WTC11 (cell line): Measurements from ENCODE around the gene CSH2. TPM values are rescaled to one million over a fixed set of nuclear protein-coding genes. Genes with fewer than 3 reads are reported as not detected.
"Not testable (repeated sequence)": the region's sequence is repeated elsewhere in the genome, so short reads cannot be mapped to it uniquely, and the experiment has no call there.

Source experiments
- ATAC-seq: fragments of 200-7000 bp; cut with Tn5 transposase; 2 replicates; pipeline ENCODE4 v1.10.0; 2021; ENCODE audit warnings: mild to moderate bottlenecking, moderate library complexity
- Bru-seq: library from RNA; stranded (reverse); fragments of 400-500 nt; gene quantifications from one replicate; lab custom pipeline; 2021; lab: Mats Ljungman, UMichigan
- CTCF ChIA-PET: fragments of 300-600 bp; sonication (Branson Sonifier 250); formaldehyde crosslinking; loops from one replicate; lab custom pipeline; 2021; ENCODE audit warnings: antibody characterized with exemption; lab: Charles Lee
- POLR2A ChIA-PET: fragments of 350-600 bp; sonication (Branson Sonifier 250); formaldehyde crosslinking; loops from one replicate; lab custom pipeline; 2021; ENCODE audit warnings: antibody characterized with exemption; lab: Charles Lee
- DNase-seq: peaks from one replicate; pipeline ENCODE4 v3.0.0; 2021; ENCODE audit warnings: low spot score
- H3K27ac Mint-ChIP-seq: 2 replicates; pipeline ENCODE4 v1.8.0; 2021; ENCODE audit warnings: mixed read lengths
- H3K27me3 Mint-ChIP-seq: 2 replicates; pipeline ENCODE4 v1.8.0; 2021; ENCODE audit warnings: low read depth, mild to moderate bottlenecking, moderate library complexity, mixed read lengths
- H3K36me3 Mint-ChIP-seq: 2 replicates; pipeline ENCODE4 v1.8.0; 2021; ENCODE audit warnings: mixed read lengths
- H3K4me1 Mint-ChIP-seq: 2 replicates; pipeline ENCODE4 v1.8.0; 2022; ENCODE audit warnings: mixed read lengths
- H3K4me3 Mint-ChIP-seq: 2 replicates; pipeline ENCODE4 v1.8.0; 2021; ENCODE audit warnings: mild to moderate bottlenecking, moderate library complexity, mixed read lengths
- H3K9me3 Mint-ChIP-seq: 2 replicates; pipeline ENCODE4 v1.8.0; 2021; ENCODE audit warnings: mixed read lengths
- GABPB1 ChIP-seq: sonication (generic); formaldehyde crosslinking; IDR thresholded peaks from 2 replicates; pipeline ENCODE4 v1.8.1; 2023; ENCODE audit warnings: mild to moderate bottlenecking, missing genetic modification reagents
- KAT7 ChIP-seq: sonication (generic); formaldehyde crosslinking; IDR thresholded peaks from 2 replicates; pipeline ENCODE4 v1.8.1; 2023; ENCODE audit warnings: missing genetic modification reagents, mild to moderate bottlenecking, borderline replicate concordance
- NFYB ChIP-seq: sonication (generic); formaldehyde crosslinking; conservative IDR thresholded peaks from 2 replicates; pipeline ENCODE4 v1.8.0; 2022; ENCODE audit warnings: low read depth, missing genetic modification reagents
- long read RNA-seq, 3 experiments: library from RNA in 1 of 3; library from capped mRNA in 1 of 3; library from polyadenylated mRNA in 1 of 3; unstranded in 2 of 3; stranded (forward) in 1 of 3; transcript quantifications; one replicate each; pipeline ENCODE4 v2.0.0, GENCODE V29; 2021
- total RNA-seq: library from RNA; stranded (reverse); gene quantifications from 3 replicates; pipeline ENCODE4 v1.2.3, GENCODE V29; 2021
- TF ChIP-seq, protein P1 (sequence below): sonication (generic); formaldehyde crosslinking; IDR thresholded peaks from 2 replicates; pipeline ENCODE4 v1.8.1; 2022; ENCODE audit warnings: low read depth, missing genetic modification reagents, borderline replicate concordance
- TF ChIP-seq, protein P2 (sequence below): fragments of 250-450 bp; sonication (Bioruptor Pico); IDR thresholded peaks from 2 replicates; pipeline ENCODE4 v1.9.0; 2021; ENCODE audit warnings: moderate library complexity, mild to moderate bottlenecking, inconsistent platforms, borderline replicate concordance
- TF ChIP-seq, protein P3 (sequence below): sonication (generic); formaldehyde crosslinking; IDR thresholded peaks from 2 replicates; pipeline ENCODE4 v1.8.1; 2022; ENCODE audit warnings: mild to moderate bottlenecking, missing genetic modification reagents, moderate library complexity, borderline replicate concordance
- TF ChIP-seq, protein P4 (sequence below): fragments of 200-600 bp; IDR thresholded peaks from 2 replicates; pipeline ENCODE4 v1.8.0; 2022; ENCODE audit warnings: antibody characterized with exemption
- TF ChIP-seq, protein P5 (sequence below): sonication (generic); formaldehyde crosslinking; IDR thresholded peaks from 2 replicates; pipeline ENCODE4 v1.8.0; 2023; ENCODE audit warnings: mild to moderate bottlenecking, missing genetic modification reagents

The CSH2 gene
- not detected in 3 replicates for total RNA-seq
- Bru-seq, nascent RNA, result not detected
- long read RNA-seq, experiment 1, partial matches to known transcripts, result 0 of 1 reads
- long read RNA-seq, experiment 1, other reads (novel, unspliced or antisense), result 0 of 1 reads
- long read RNA-seq, experiment 2, result 0 reads
- long read RNA-seq, experiment 3, result 0 reads

DNA sequence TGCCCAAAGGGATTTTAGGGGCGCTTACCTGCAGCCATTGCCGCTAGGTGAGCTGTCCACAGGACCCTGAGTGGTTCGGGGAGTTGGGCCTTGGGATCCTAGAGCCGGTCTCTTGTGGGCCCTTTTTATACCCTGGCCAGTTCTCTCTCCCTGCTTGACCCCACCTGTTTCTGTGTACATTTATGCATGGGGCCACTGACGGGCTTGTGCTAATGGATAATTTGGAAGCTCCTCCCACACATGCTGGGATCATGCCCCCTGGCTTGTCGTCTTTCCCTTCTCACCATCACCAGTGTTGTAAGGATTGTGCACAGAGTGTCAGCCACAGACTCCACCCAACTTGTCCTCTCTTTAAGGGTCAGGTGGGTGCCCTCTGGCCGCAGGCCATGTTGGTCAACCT is at the start of gene CSH2:
TSS of gene CSH2 (minus strand) at position 101 of the 400 bp plus-strand sequence. CDS start at position 38, 63 bp downstream.
- H3K36me3 Mint-ChIP-seq, DNase-seq, H3K27me3 Mint-ChIP-seq, ATAC-seq, POLR2A ChIA-PET, H3K4me3 Mint-ChIP-seq, H3K27ac Mint-ChIP-seq, H3K9me3 Mint-ChIP-seq: not testable (repeated sequence)
- H3K4me1 Mint-ChIP-seq, result peaks cover 11% of the 10 kb centered on the region
- CTCF ChIA-PET, result interaction anchor here (0.5 to 2.7 kb wide), 7 partner anchors 8 to 183 kb away, joined by 3 to 44 read pairs (median 4); partner anchors contain the start of genes CSHL1 and GH1

DNA sequence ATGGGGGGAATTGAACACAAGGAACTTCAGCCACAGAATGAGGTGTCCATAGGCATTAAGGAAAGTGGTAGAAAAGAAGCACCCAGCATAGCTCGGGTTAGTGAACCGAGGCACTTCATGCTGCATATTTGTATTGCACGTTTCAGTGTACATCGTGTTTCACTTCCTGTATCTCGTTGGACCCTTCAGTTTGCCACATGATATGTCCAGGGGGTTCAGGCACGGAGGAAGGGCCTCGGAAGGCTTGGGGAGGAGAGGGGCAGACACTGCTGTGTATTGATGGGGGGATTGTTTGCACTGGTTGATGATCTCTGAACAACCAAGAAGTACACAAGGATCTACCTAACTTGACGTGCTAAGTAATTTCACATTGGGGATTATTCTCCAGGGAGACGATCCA is 48.9 kb upstream of the CSH2 start:
- ATAC-seq, H3K4me3 Mint-ChIP-seq, H3K27me3 Mint-ChIP-seq, H3K9me3 Mint-ChIP-seq, H3K27ac Mint-ChIP-seq, DNase-seq, H3K36me3 Mint-ChIP-seq: not testable (repeated sequence)
- CTCF ChIA-PET, result interaction anchor here (1.1 to 1.9 kb wide), 5 partner anchors 10 to 68 kb away, joined by 3 to 7 read pairs (median 4); partner anchors contain the start of genes CD79B and CSHL1
- peaks cover 16% of the 10 kb centered on the region for H3K4me1 Mint-ChIP-seq
- POLR2A ChIA-PET, result interaction anchor here (0.7 kb wide), 1 partner anchor 86 kb away, joined by 3 read pairs; no protein-coding TSS in a partner anchor

DNA sequence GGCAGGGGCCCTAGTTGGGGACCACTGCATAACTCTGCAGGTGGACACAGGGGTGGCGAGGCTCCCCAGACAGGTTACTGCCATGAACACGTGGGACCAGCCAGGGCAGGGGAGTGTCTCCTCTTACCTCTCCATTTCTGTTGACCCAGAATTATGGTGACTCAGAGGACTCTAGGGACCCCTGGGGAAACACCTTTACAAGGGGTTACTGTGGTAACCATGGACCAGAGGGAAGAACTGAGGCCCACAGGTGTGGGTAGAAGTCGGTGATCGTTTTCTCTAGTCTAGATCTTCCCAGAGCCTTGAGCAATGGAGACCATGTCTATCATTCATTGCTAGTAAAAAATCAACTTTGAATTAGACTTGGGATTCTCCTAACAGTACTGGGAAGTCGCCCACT is 47.3 kb upstream of the CSH2 start:
- ChIA-PET CTCF (interaction anchor here (1.0 to 4.5 kb wide), 9 partner anchors 10 to 213 kb away, joined by 3 to 170 read pairs (median 47); partner anchors contain the start of genes CD79B and CSHL1), POLR2A (interaction anchor here (1.6 kb wide), 1 partner anchor 10 kb away, joined by 3 read pairs; no protein-coding TSS in a partner anchor)
- H3K27me3 Mint-ChIP-seq, H3K36me3 Mint-ChIP-seq, ATAC-seq, H3K9me3 Mint-ChIP-seq, H3K27ac Mint-ChIP-seq, DNase-seq, H3K4me3 Mint-ChIP-seq: not testable (repeated sequence)
- H3K4me1 Mint-ChIP-seq, result peaks cover 16% of the 10 kb centered on the region

DNA sequence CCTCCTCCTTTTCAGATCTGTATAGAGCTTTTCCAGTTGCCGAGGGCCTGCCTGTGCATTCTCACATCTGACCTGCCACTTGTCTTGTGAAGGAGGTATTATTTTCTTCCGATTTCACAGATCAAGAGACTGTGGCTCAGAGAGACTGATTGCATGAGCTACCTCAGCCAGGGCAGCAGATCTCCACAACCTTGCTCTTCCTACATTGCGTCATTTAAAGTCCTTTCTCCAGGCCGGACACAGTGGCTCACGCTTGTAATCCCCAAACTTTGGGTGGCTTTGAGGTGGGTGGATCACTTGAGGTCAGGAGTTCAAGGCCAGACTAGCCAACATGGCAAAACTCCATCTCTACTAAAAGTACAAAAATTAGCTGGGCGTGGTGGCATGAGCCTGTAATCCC is 46.6 kb upstream of the CSH2 start:
- not testable (repeated sequence) for H3K36me3 Mint-ChIP-seq, H3K9me3 Mint-ChIP-seq, ATAC-seq, DNase-seq, H3K4me3 Mint-ChIP-seq, H3K27ac Mint-ChIP-seq, H3K27me3 Mint-ChIP-seq
- ChIA-PET POLR2A (interaction anchor here (0.7 to 1.6 kb wide), 3 partner anchors 11 to 258 kb away, joined by 3 to 9 read pairs (median 8); no protein-coding TSS in a partner anchor), CTCF (interaction anchor here (0.6 to 4.5 kb wide), 40 partner anchors 9 to 362 kb away, joined by 3 to 170 read pairs (median 15); partner anchors contain the start of genes CD79B, CSH2, CSHL1 and ERN1)
- peaks cover 16% of the 10 kb centered on the region for H3K4me1 Mint-ChIP-seq
- peak; percentile 79 for TF ChIP-seq GABPB1 (CRISPR knock-in tag)

DNA sequence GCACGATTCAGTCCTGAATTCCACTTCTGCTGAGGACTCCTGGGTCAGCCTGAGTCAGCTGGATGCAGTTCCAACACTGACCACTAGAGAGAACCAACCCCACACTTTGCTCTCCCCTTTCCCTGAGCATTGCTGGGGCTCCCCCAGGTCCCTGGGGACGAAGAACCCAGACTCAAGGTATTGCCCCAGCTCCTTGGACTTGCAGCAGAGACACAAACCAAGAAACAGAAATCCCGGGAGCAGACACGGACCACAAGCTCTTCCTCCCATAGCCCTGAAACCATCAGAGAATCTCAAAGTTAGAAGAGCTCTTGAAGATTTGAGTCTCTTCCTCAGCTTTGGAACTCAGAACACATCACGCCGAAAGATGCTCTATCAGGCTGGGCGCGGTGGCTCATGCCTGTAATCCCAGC is 45.8 kb upstream of the CSH2 start:
- peak overlapping the region; percentile 46; the same call in 1 of the 2 replicates for H3K4me3 Mint-ChIP-seq
- TF ChIP-seq, protein P1, sequence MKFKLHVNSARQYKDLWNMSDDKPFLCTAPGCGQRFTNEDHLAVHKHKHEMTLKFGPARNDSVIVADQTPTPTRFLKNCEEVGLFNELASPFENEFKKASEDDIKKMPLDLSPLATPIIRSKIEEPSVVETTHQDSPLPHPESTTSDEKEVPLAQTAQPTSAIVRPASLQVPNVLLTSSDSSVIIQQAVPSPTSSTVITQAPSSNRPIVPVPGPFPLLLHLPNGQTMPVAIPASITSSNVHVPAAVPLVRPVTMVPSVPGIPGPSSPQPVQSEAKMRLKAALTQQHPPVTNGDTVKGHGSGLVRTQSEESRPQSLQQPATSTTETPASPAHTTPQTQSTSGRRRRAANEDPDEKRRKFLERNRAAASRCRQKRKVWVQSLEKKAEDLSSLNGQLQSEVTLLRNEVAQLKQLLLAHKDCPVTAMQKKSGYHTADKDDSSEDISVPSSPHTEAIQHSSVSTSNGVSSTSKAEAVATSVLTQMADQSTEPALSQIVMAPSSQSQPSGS, result no peak
- TF ChIP-seq, protein P2, sequence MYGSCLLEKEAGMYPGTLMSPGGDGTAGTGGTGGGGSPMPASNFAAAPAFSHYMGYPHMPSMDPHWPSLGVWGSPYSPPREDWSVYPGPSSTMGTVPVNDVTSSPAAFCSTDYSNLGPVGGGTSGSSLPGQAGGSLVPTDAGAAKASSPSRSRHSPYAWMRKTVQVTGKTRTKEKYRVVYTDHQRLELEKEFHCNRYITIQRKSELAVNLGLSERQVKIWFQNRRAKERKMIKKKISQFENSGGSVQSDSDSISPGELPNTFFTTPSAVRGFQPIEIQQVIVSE (CRISPR knock-in tag), result no peak
- TF ChIP-seq, protein P3, sequence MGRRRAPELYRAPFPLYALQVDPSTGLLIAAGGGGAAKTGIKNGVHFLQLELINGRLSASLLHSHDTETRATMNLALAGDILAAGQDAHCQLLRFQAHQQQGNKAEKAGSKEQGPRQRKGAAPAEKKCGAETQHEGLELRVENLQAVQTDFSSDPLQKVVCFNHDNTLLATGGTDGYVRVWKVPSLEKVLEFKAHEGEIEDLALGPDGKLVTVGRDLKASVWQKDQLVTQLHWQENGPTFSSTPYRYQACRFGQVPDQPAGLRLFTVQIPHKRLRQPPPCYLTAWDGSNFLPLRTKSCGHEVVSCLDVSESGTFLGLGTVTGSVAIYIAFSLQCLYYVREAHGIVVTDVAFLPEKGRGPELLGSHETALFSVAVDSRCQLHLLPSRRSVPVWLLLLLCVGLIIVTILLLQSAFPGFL, result no peak
- TF ChIP-seq, protein P4, sequence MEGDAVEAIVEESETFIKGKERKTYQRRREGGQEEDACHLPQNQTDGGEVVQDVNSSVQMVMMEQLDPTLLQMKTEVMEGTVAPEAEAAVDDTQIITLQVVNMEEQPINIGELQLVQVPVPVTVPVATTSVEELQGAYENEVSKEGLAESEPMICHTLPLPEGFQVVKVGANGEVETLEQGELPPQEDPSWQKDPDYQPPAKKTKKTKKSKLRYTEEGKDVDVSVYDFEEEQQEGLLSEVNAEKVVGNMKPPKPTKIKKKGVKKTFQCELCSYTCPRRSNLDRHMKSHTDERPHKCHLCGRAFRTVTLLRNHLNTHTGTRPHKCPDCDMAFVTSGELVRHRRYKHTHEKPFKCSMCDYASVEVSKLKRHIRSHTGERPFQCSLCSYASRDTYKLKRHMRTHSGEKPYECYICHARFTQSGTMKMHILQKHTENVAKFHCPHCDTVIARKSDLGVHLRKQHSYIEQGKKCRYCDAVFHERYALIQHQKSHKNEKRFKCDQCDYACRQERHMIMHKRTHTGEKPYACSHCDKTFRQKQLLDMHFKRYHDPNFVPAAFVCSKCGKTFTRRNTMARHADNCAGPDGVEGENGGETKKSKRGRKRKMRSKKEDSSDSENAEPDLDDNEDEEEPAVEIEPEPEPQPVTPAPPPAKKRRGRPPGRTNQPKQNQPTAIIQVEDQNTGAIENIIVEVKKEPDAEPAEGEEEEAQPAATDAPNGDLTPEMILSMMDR, result peak; percentile 97
- TF ChIP-seq, protein P5, sequence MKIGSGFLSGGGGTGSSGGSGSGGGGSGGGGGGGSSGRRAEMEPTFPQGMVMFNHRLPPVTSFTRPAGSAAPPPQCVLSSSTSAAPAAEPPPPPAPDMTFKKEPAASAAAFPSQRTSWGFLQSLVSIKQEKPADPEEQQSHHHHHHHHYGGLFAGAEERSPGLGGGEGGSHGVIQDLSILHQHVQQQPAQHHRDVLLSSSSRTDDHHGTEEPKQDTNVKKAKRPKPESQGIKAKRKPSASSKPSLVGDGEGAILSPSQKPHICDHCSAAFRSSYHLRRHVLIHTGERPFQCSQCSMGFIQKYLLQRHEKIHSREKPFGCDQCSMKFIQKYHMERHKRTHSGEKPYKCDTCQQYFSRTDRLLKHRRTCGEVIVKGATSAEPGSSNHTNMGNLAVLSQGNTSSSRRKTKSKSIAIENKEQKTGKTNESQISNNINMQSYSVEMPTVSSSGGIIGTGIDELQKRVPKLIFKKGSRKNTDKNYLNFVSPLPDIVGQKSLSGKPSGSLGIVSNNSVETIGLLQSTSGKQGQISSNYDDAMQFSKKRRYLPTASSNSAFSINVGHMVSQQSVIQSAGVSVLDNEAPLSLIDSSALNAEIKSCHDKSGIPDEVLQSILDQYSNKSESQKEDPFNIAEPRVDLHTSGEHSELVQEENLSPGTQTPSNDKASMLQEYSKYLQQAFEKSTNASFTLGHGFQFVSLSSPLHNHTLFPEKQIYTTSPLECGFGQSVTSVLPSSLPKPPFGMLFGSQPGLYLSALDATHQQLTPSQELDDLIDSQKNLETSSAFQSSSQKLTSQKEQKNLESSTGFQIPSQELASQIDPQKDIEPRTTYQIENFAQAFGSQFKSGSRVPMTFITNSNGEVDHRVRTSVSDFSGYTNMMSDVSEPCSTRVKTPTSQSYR, result no peak
- TF ChIP-seq NFYB (CRISPR knock-in tag) (no peak), KAT7 (CRISPR knock-in tag) (no peak)
- TF ChIP-seq, all 79 proteins: peak for 1
- POLR2A ChIA-PET, result interaction anchor here (0.6 to 1.6 kb wide), 4 partner anchors 11 to 225 kb away, joined by 3 to 9 read pairs (median 4); no protein-coding TSS in a partner anchor

DNA sequence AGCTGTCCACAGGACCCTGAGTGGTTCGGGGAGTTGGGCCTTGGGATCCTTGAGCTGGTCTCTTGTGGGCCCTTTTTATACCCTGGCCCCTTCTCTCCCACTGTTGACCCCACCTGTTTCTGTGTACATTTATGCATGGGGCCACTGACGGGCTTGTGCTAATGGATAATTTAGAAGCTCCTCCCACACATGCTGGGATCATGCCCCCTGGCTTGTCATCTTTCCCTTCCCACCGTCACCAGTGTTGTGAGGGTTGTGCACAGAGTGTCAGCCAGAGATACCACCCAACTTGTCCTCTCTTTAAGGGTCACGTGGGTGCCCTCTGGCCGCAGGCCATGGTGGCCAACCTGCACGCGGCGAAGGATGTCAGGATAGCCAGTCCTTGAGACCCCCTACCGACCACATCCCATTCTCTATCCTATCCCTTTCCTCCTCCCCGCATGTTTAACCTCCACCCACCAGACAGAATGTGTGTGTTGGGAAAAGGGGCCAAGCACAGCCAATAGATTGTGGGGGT is 45.4 kb upstream of the CSH2 start, which contains the start of gene GH1:
TSS of gene GH1 (minus strand) at position 51 of the 517 bp plus-strand sequence. CDS start 63 bp downstream, outside the sequence.
- H3K4me3 Mint-ChIP-seq, result peak within 1 kb of the TSS; percentile 46
- not testable (repeated sequence) for ATAC-seq, H3K27me3 Mint-ChIP-seq, DNase-seq, H3K27ac Mint-ChIP-seq, H3K9me3 Mint-ChIP-seq, H3K36me3 Mint-ChIP-seq
- H3K4me1 Mint-ChIP-seq, result peaks cover 16% of the 10 kb centered on the region
- ChIA-PET CTCF (interaction anchor here (0.6 to 4.5 kb wide), 47 partner anchors 8 to 356 kb away, joined by 3 to 170 read pairs (median 12); partner anchors contain the start of genes CD79B, CSH2, CSHL1 and ERN1), POLR2A (interaction anchor here (0.6 to 1.4 kb wide), 4 partner anchors 28 to 224 kb away, joined by 3 to 9 read pairs (median 4); no protein-coding TSS in a partner anchor)

More for the DNA sequence above, 45.8 kb upstream of the CSH2 start:
- Mint-ChIP-seq H3K27me3 (peaks cover 3% of the 10 kb centered on the region; the same call in 1 of the 2 replicates), H3K36me3 (no peaks in the 10 kb centered on the region), H3K4me1 (peaks cover 16% of the 10 kb centered on the region), H3K27ac (no peak overlapping the region), H3K9me3 (no peaks in the 10 kb centered on the region)
- ATAC-seq, result peak; percentile 95
- CTCF ChIA-PET, result interaction anchor here (0.6 to 4.5 kb wide), 49 partner anchors 8 to 363 kb away, joined by 3 to 170 read pairs (median 10); partner anchors contain the start of genes CD79B, CSH2, CSHL1 and ERN1
- DNase-seq, result peak; percentile 81
